ENCODE results near the gene LMO3. TPM values are rescaled to one million over a fixed set of nuclear protein-coding genes. Genes with fewer than 3 reads are reported as not detected.
A peak's percentile ranks its signal among the peaks of the same experiment; 100 is the strongest.

The LMO3 gene
- total RNA-seq, 1 donor from 2014 or later: 0.98 TPM

GRCh38 chr12:16560273-16560672, 45.7 kb downstream of the LMO3 start:
- no peak for DNase-seq (ENCODE audit: low read depth)
- TF ChIP-seq CTCF (IDR thresholded peaks at IDR 0.05; ENCODE audit: insufficient read depth, low read depth, low read length) (no peak), EZH2 (IDR thresholded peaks at IDR 0.05; ENCODE audit: insufficient read depth, low read length) (no peak)

GRCh38 chr12:16555630-16556029, 50.3 kb downstream of the LMO3 start:
- Mint-ChIP-seq H3K36me3 (ENCODE audit: low read depth, unreplicated experiment) (no peaks in the 10 kb centered on the region), H3K27ac (ENCODE audit: unreplicated experiment) (peak overlapping the region; percentile 23), H3K9me3 (ENCODE audit: unreplicated experiment) (no peaks in the 10 kb centered on the region), H3K27me3 (ENCODE audit: low read depth, unreplicated experiment) (no peaks in the 10 kb centered on the region), H3K4me3 (ENCODE audit: unreplicated experiment) (no peak overlapping the region), H3K4me1 (ENCODE audit: low read depth, unreplicated experiment) (peaks cover 10% of the 10 kb centered on the region)
- no peak overlapping the region for H3K27ac ChIP-seq (ENCODE audit: low read depth, low read length)
- no peak overlapping the region for H3K4me3 ChIP-seq (ENCODE audit: insufficient read depth, low read depth, low read length)
- no peaks in the 10 kb centered on the region for H3K9me3 ChIP-seq (ENCODE audit: insufficient read depth, low read depth, low read length)
- H3K79me2 ChIP-seq (ENCODE audit: insufficient read depth, low read length): no peaks in the 10 kb centered on the region
- no peaks in the 10 kb centered on the region for H4K20me1 ChIP-seq (ENCODE audit: insufficient read depth, low read length)
- no peaks in the 10 kb centered on the region for H3K4me1 ChIP-seq (ENCODE audit: insufficient read depth, low read length)
- H3K9ac ChIP-seq (ENCODE audit: low read length): no peak overlapping the region
- no peaks in the 10 kb centered on the region for H3K36me3 ChIP-seq (ENCODE audit: insufficient read depth, low read length)
- H3K27me3 ChIP-seq (ENCODE audit: insufficient read depth, low read length): no peaks in the 10 kb centered on the region
- H3K4me2 ChIP-seq (ENCODE audit: low read length): no peak overlapping the region
- no peak overlapping the region for H2AFZ ChIP-seq (ENCODE audit: low read depth, low read length)
- FAIRE-seq (no peak), DNase-seq (ENCODE audit: low read depth) (no peak)
- TF ChIP-seq EZH2 (IDR thresholded peaks at IDR 0.05; ENCODE audit: insufficient read depth, low read length) (no peak), CTCF (IDR thresholded peaks at IDR 0.05; ENCODE audit: insufficient read depth, low read depth, low read length) (no peak)

More at GRCh38 chr12:16560273-16560672, 45.7 kb downstream of the LMO3 start:
- no peak overlapping the region for H2AFZ ChIP-seq (ENCODE audit: low read depth, low read length)
- Mint-ChIP-seq H3K36me3 (ENCODE audit: low read depth, unreplicated experiment) (no peaks in the 10 kb centered on the region), H3K4me3 (ENCODE audit: unreplicated experiment) (no peak overlapping the region), H3K9me3 (ENCODE audit: unreplicated experiment) (no peaks in the 10 kb centered on the region), H3K27ac (ENCODE audit: unreplicated experiment) (no peak overlapping the region), H3K27me3 (ENCODE audit: low read depth, unreplicated experiment) (no peaks in the 10 kb centered on the region), H3K4me1 (ENCODE audit: low read depth, unreplicated experiment) (peaks cover 6% of the 10 kb centered on the region)
- H3K9ac ChIP-seq (ENCODE audit: low read length): no peak overlapping the region
- no peak overlapping the region for H3K4me3 ChIP-seq (ENCODE audit: insufficient read depth, low read depth, low read length)
- no peaks in the 10 kb centered on the region for H3K9me3 ChIP-seq (ENCODE audit: insufficient read depth, low read depth, low read length)
- H3K79me2 ChIP-seq (ENCODE audit: insufficient read depth, low read length): no peaks in the 10 kb centered on the region
- H3K4me2 ChIP-seq (ENCODE audit: low read length): no peak overlapping the region
- no peaks in the 10 kb centered on the region for H3K36me3 ChIP-seq (ENCODE audit: insufficient read depth, low read length)
- no peaks in the 10 kb centered on the region for H3K4me1 ChIP-seq (ENCODE audit: insufficient read depth, low read length)
- H3K27me3 ChIP-seq (ENCODE audit: insufficient read depth, low read length): no peaks in the 10 kb centered on the region
- no peak overlapping the region for H3K27ac ChIP-seq (ENCODE audit: low read depth, low read length)
- no peak for FAIRE-seq
- no peaks in the 10 kb centered on the region for H4K20me1 ChIP-seq (ENCODE audit: insufficient read depth, low read length)

GRCh38 chr12:16553457-16553856, 52.5 kb downstream of the LMO3 start:
- no peak overlapping the region for H3K27ac ChIP-seq (ENCODE audit: low read depth, low read length)
- H3K4me1 ChIP-seq (ENCODE audit: insufficient read depth, low read length): no peaks in the 10 kb centered on the region
- H3K27me3 ChIP-seq (ENCODE audit: insufficient read depth, low read length): no peaks in the 10 kb centered on the region
- no peak overlapping the region for H3K4me3 ChIP-seq (ENCODE audit: insufficient read depth, low read depth, low read length)
- H2AFZ ChIP-seq (ENCODE audit: low read depth, low read length): no peak overlapping the region
- no peaks in the 10 kb centered on the region for H3K9me3 ChIP-seq (ENCODE audit: insufficient read depth, low read depth, low read length)
- no peak overlapping the region for H3K4me3 Mint-ChIP-seq (ENCODE audit: unreplicated experiment)
- TF ChIP-seq EZH2 (IDR thresholded peaks at IDR 0.05; ENCODE audit: insufficient read depth, low read length): no peak
- H3K4me2 ChIP-seq (ENCODE audit: low read length): no peak overlapping the region
- H3K9me3 Mint-ChIP-seq (ENCODE audit: unreplicated experiment): no peaks in the 10 kb centered on the region
- no peaks in the 10 kb centered on the region for H3K27me3 Mint-ChIP-seq (ENCODE audit: low read depth, unreplicated experiment)
- FAIRE-seq: no peak
- H3K79me2 ChIP-seq (ENCODE audit: insufficient read depth, low read length): no peaks in the 10 kb centered on the region
- H3K36me3 Mint-ChIP-seq (ENCODE audit: low read depth, unreplicated experiment): no peaks in the 10 kb centered on the region
- H3K9ac ChIP-seq (ENCODE audit: low read length): no peak overlapping the region
- DNase-seq (ENCODE audit: low read depth): peak; percentile 34
- no peaks in the 10 kb centered on the region for H4K20me1 ChIP-seq (ENCODE audit: insufficient read depth, low read length)
- H3K4me1 Mint-ChIP-seq (ENCODE audit: low read depth, unreplicated experiment): peaks cover 10% of the 10 kb centered on the region
- H3K27ac Mint-ChIP-seq (ENCODE audit: unreplicated experiment): no peak overlapping the region
- no peaks in the 10 kb centered on the region for H3K36me3 ChIP-seq (ENCODE audit: insufficient read depth, low read length)

Measured in astrocyte (in vitro differentiated cells and primary cell).